ENCODE measurements around the gene GAB2. TPM values are rescaled to one million over a fixed set of nuclear protein-coding genes. Genes with fewer than 3 reads are reported as not detected.

GAB2 gene
- total RNA-seq, 1 donor from 2014 or later: 10.9 TPM

- Mint-ChIP-seq H3K27me3 (ENCODE audit: low read depth) (no peaks in the 10 kb centered on the region), H3K4me3 (ENCODE audit: unreplicated experiment) (no peak overlapping the region), H3K9me3 (ENCODE audit: low read depth) (no peaks in the 10 kb centered on the region), H3K27ac (ENCODE audit: unreplicated experiment) (no peak overlapping the region), H3K4me1 (ENCODE audit: low read depth) (peaks cover 13% of the 10 kb centered on the region), H3K36me3 (ENCODE audit: low read depth) (no peaks in the 10 kb centered on the region)
- TF ChIP-seq, protein P1, sequence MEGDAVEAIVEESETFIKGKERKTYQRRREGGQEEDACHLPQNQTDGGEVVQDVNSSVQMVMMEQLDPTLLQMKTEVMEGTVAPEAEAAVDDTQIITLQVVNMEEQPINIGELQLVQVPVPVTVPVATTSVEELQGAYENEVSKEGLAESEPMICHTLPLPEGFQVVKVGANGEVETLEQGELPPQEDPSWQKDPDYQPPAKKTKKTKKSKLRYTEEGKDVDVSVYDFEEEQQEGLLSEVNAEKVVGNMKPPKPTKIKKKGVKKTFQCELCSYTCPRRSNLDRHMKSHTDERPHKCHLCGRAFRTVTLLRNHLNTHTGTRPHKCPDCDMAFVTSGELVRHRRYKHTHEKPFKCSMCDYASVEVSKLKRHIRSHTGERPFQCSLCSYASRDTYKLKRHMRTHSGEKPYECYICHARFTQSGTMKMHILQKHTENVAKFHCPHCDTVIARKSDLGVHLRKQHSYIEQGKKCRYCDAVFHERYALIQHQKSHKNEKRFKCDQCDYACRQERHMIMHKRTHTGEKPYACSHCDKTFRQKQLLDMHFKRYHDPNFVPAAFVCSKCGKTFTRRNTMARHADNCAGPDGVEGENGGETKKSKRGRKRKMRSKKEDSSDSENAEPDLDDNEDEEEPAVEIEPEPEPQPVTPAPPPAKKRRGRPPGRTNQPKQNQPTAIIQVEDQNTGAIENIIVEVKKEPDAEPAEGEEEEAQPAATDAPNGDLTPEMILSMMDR (IDR thresholded peaks at IDR 0.05): no peak
- no peak for DNase-seq (ENCODE audit: low spot score)
Measured at GRCh38 chr11:78261367-78261766, 156.3 kb downstream of the GAB2 start.

- Mint-ChIP-seq H3K9me3 (ENCODE audit: low read depth) (no peaks in the 10 kb centered on the region), H3K27me3 (ENCODE audit: low read depth) (no peaks in the 10 kb centered on the region), H3K36me3 (ENCODE audit: low read depth) (no peaks in the 10 kb centered on the region), H3K27ac (ENCODE audit: unreplicated experiment) (no peak overlapping the region), H3K4me3 (ENCODE audit: unreplicated experiment) (no peak overlapping the region), H3K4me1 (ENCODE audit: low read depth) (peaks cover 14% of the 10 kb centered on the region)
- TF ChIP-seq, protein P1 (IDR thresholded peaks at IDR 0.05): no peak
- DNase-seq (ENCODE audit: low spot score): no peak
Measured at GRCh38 chr11:78259777-78260487, 157.7 kb downstream of the GAB2 start.

GRCh38 chr11:78257654-78258053, 160.0 kb downstream of the GAB2 start:
- Mint-ChIP-seq H3K27me3 (ENCODE audit: low read depth) (no peaks in the 10 kb centered on the region), H3K4me3 (ENCODE audit: unreplicated experiment) (no peak overlapping the region), H3K4me1 (ENCODE audit: low read depth) (peaks cover 14% of the 10 kb centered on the region), H3K9me3 (ENCODE audit: low read depth) (no peaks in the 10 kb centered on the region), H3K36me3 (ENCODE audit: low read depth) (peaks cover 1% of the 10 kb centered on the region), H3K27ac (ENCODE audit: unreplicated experiment) (no peak overlapping the region)
- DNase-seq (ENCODE audit: low spot score): no peak
- TF ChIP-seq, protein P1 (IDR thresholded peaks at IDR 0.05): no peak

GRCh38 chr11:78256962-78257361, 160.7 kb downstream of the GAB2 start:
- H3K4me3 Mint-ChIP-seq (ENCODE audit: unreplicated experiment): no peak overlapping the region
- no peaks in the 10 kb centered on the region for H3K9me3 Mint-ChIP-seq (ENCODE audit: low read depth)
- H3K4me1 Mint-ChIP-seq (ENCODE audit: low read depth): peaks cover 14% of the 10 kb centered on the region
- no peak for DNase-seq (ENCODE audit: low spot score)
- no peaks in the 10 kb centered on the region for H3K27me3 Mint-ChIP-seq (ENCODE audit: low read depth)
- TF ChIP-seq, protein P1 (IDR thresholded peaks at IDR 0.05): no peak
- peaks cover 1% of the 10 kb centered on the region for H3K36me3 Mint-ChIP-seq (ENCODE audit: low read depth)
- H3K27ac Mint-ChIP-seq (ENCODE audit: unreplicated experiment): peak overlapping the region; percentile 22

GRCh38 chr11:78255919-78256318, 161.7 kb downstream of the GAB2 start:
- H3K27ac Mint-ChIP-seq (ENCODE audit: unreplicated experiment): no peak overlapping the region
- no peaks in the 10 kb centered on the region for H3K9me3 Mint-ChIP-seq (ENCODE audit: low read depth)
- no peak for DNase-seq (ENCODE audit: low spot score)
- peaks cover 21% of the 10 kb centered on the region for H3K4me1 Mint-ChIP-seq (ENCODE audit: low read depth)
- H3K27me3 Mint-ChIP-seq (ENCODE audit: low read depth): no peaks in the 10 kb centered on the region
- no peak overlapping the region for H3K4me3 Mint-ChIP-seq (ENCODE audit: unreplicated experiment)
- H3K36me3 Mint-ChIP-seq (ENCODE audit: low read depth): peaks cover 1% of the 10 kb centered on the region
- TF ChIP-seq, protein P1 (IDR thresholded peaks at IDR 0.05): no peak

Measured in chondrocyte (in vitro differentiated cells).